H9 (cell line): Measurements from ENCODE around the gene KIF21B. TPM values are rescaled to one million over a fixed set of nuclear protein-coding genes. Genes with fewer than 3 reads are reported as not detected.

Source experiments
- DNase-seq: peaks from one replicate; pipeline ENCODE4 v3.0.0-alpha.2; 2017
- H2AFZ ChIP-seq: one replicate; pipeline ENCODE4 v1.6.1; 2013; ENCODE audit warnings: mild to moderate bottlenecking, low read length, control low read depth, moderate library complexity
- H2AK5ac ChIP-seq: 2 replicates; pipeline ENCODE4 v1.6.1; 2013; ENCODE audit warnings: low read length, control low read depth, mixed read lengths; ENCODE audit not compliant: insufficient read length
- H2BK120ac ChIP-seq: one replicate; pipeline ENCODE4 v1.6.1; 2013; ENCODE audit warnings: low read depth, mild to moderate bottlenecking, low read length, control low read depth, inconsistent platforms; ENCODE audit not compliant: poor library complexity, severe bottlenecking
- H2BK12ac ChIP-seq: 2 replicates; pipeline ENCODE4 v1.6.1; 2013; ENCODE audit warnings: low read length, control low read depth, mixed read lengths, low read depth; ENCODE audit not compliant: insufficient read length
- H2BK15ac ChIP-seq: 2 replicates; pipeline ENCODE4 v1.6.1; 2013; ENCODE audit warnings: low read depth, low read length, control low read depth
- H2BK20ac ChIP-seq: one replicate; pipeline ENCODE4 v1.6.1; 2013; ENCODE audit warnings: low read depth, mild to moderate bottlenecking, low read length, control low read depth, inconsistent platforms; ENCODE audit not compliant: poor library complexity, severe bottlenecking
- H2BK5ac ChIP-seq: 2 replicates; pipeline ENCODE4 v1.6.1; 2013; ENCODE audit warnings: low read length, control low read depth, mixed read lengths; ENCODE audit not compliant: insufficient read length
- H3K14ac ChIP-seq: 2 replicates; pipeline ENCODE4 v1.6.1; 2013; ENCODE audit warnings: low read length, control low read depth; ENCODE audit not compliant: insufficient read depth
- H3K18ac ChIP-seq: 2 replicates; pipeline ENCODE4 v1.6.1; 2013; ENCODE audit warnings: low read depth, mild to moderate bottlenecking, mixed read lengths, low read length, control low read depth; ENCODE audit not compliant: insufficient read length
- H3K23ac ChIP-seq: 2 replicates; pipeline ENCODE4 v1.6.1; 2013; ENCODE audit warnings: low read length, control low read depth, mixed read lengths, low read depth; ENCODE audit not compliant: insufficient read length
- H3K23me2 ChIP-seq: 2 replicates; pipeline ENCODE4 v1.6.1; 2013; ENCODE audit warnings: low read depth, mild to moderate bottlenecking, mixed read lengths, low read length, control low read depth; ENCODE audit not compliant: insufficient read length, poor library complexity, severe bottlenecking
- H3K27ac ChIP-seq: 2 replicates; pipeline ENCODE4 v1.5.1; 2013; ENCODE audit warnings: low read length, control low read depth, mixed read lengths, low read depth; ENCODE audit not compliant: insufficient read length
- H3K27me3 ChIP-seq: 2 replicates; pipeline ENCODE4 v1.6.1; 2013; ENCODE audit warnings: low read length, control low read depth, inconsistent platforms; ENCODE audit not compliant: insufficient read depth
- H3K4ac ChIP-seq: 2 replicates; pipeline ENCODE4 v1.6.1; 2013; ENCODE audit warnings: low read depth, mild to moderate bottlenecking, control low read depth, inconsistent platforms, low read length, moderate library complexity
- H3K4me1 ChIP-seq: 2 replicates; pipeline ENCODE4 v1.6.1; 2013; ENCODE audit warnings: low read length, control low read depth, inconsistent platforms; ENCODE audit not compliant: insufficient read depth
- H3K4me2 ChIP-seq: 2 replicates; pipeline ENCODE4 v1.6.1; 2013; ENCODE audit warnings: low read length, control low read depth, mixed read lengths; ENCODE audit not compliant: insufficient read length, insufficient read depth
- H3K56ac ChIP-seq: 2 replicates; pipeline ENCODE4 v1.6.1; 2013; ENCODE audit warnings: low read depth, mild to moderate bottlenecking, mixed read lengths, low read length, control low read depth; ENCODE audit not compliant: insufficient read length
- H3K79me1 ChIP-seq: 2 replicates; pipeline ENCODE4 v1.6.1; 2013; ENCODE audit warnings: low read depth, mild to moderate bottlenecking, moderate library complexity, low read length, control low read depth, inconsistent platforms; ENCODE audit not compliant: insufficient read depth, poor library complexity, severe bottlenecking
- H3K79me2 ChIP-seq: 2 replicates; pipeline ENCODE4 v1.6.1; 2013; ENCODE audit warnings: low read length, control low read depth, inconsistent platforms; ENCODE audit not compliant: insufficient read depth
- H3K9ac ChIP-seq: 2 replicates; pipeline ENCODE4 v1.6.1; 2013; ENCODE audit warnings: low read length, control low read depth, mixed read lengths; ENCODE audit not compliant: insufficient read length; ENCODE audit errors: extremely low read depth
- H3K9me3 ChIP-seq: one replicate; pipeline ENCODE4 v1.6.1; 2013; ENCODE audit warnings: low read depth, low read length, inconsistent platforms; ENCODE audit not compliant: control insufficient read depth
- H3T11ph ChIP-seq: one replicate; pipeline ENCODE4 v1.6.1; 2013; ENCODE audit warnings: mild to moderate bottlenecking, low read length, control low read depth, inconsistent platforms
- H4K20me1 ChIP-seq: one replicate; pipeline ENCODE4 v1.6.1; 2013; ENCODE audit not compliant: control insufficient read depth, insufficient read length, insufficient read depth
- H4K5ac ChIP-seq: 2 replicates; pipeline ENCODE4 v1.6.1; 2013; ENCODE audit warnings: low read depth, mild to moderate bottlenecking, mixed read lengths, low read length, control low read depth; ENCODE audit not compliant: insufficient read length
- H4K8ac ChIP-seq: replicated peaks from 2 replicates; pipeline ENCODE4 v1.6.1; 2013; ENCODE audit warnings: low read length, control low read depth, mixed read lengths, low read depth; ENCODE audit not compliant: insufficient read length
- H4K91ac ChIP-seq: 2 replicates; pipeline ENCODE4 v1.6.1; 2013; ENCODE audit warnings: low read depth, mild to moderate bottlenecking, moderate library complexity, mixed read lengths, low read length, control low read depth; ENCODE audit not compliant: insufficient read length
- H3K27ac Mint-ChIP-seq, 3 experiments: 2 replicates in 2 of 3; 3 replicates in 1 of 3; pipeline ENCODE4 v1.8.0; 2020 to 2021; ENCODE audit warnings: mixed read lengths in 3 of 3, mild to moderate bottlenecking in 1 of 3, moderate library complexity in 1 of 3
- H3K27me3 Mint-ChIP-seq: 2 replicates; pipeline ENCODE4 v1.8.0; 2021; ENCODE audit warnings: low read depth, mild to moderate bottlenecking, moderate library complexity, mixed read lengths
- H3K36me3 Mint-ChIP-seq, 3 experiments: 2 replicates in 2 of 3; 3 replicates in 1 of 3; pipeline ENCODE4 v1.8.0; 2020 to 2021; ENCODE audit warnings: low read depth in 3 of 3, mixed read lengths in 3 of 3; ENCODE audit not compliant: insufficient read depth in 1 of 3
- H3K4me1 Mint-ChIP-seq, 2 experiments: 2 replicates each; pipeline ENCODE4 v1.8.0; 2020; ENCODE audit warnings: mixed read lengths in 2 of 2
- H3K4me3 Mint-ChIP-seq, 2 experiments: 2 replicates in 1 of 2; 3 replicates in 1 of 2; pipeline ENCODE4 v1.8.0; 2020 to 2021; ENCODE audit warnings: mild to moderate bottlenecking in 2 of 2, mixed read lengths in 2 of 2, moderate library complexity in 1 of 2
- H3K9me3 Mint-ChIP-seq, 2 experiments: 2 replicates in 1 of 2; 3 replicates in 1 of 2; pipeline ENCODE4 v1.8.0; 2020; ENCODE audit warnings: mild to moderate bottlenecking in 2 of 2, mixed read lengths in 2 of 2, moderate library complexity in 1 of 2
- WGBS: extraction: QIAGEN DNeasy Blood & Tissue Kit; methylation state at CpG from one replicate; pipeline ENCODE4 v1.1.7; 2013; ENCODE audit warnings: missing lambda C conversion rate, low lambda C conversion rate, mixed read lengths; ENCODE audit not compliant: insufficient read length; ENCODE audit errors: extremely low coverage; 5-methylcytosine and 5-hydroxymethylcytosine counted together
- total RNA-seq: library from RNA; stranded (reverse); gene quantifications from 2 replicates; pipeline ENCODE4 v1.2.1, GENCODE V29; 2021
- TF ChIP-seq, protein P1 (sequence below): fragments of 200-600 bp; sonication (generic); conservative IDR thresholded peaks from 3 replicates; pipeline ENCODE4 v1.8.0; 2021; ENCODE audit warnings: antibody characterized with exemption, mild to moderate bottlenecking

The KIF21B gene
- total RNA-seq, 1 experiment from 2014 or later, result 7.5 TPM

DNA sequence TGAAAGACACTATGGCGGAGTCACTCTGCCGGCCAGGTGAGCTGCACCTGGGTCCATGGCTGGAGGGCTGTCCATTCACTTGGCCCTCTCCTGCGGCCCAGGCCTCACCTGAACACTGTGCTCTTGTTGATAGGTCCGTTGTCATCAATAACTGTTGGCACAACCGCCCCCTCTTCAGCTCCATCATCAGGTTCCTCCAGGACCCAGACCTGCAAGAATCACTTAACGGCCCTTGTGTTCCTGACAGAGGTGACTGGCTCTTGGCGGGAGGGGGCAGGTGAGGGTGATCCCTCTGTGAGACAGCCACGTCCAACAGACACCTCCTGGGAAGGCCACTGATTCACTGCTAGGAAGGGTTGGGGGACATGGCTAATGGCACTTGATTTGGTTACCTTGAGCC is 73.9 kb downstream of the KIF21B start:
- no peak overlapping the region for H3K18ac ChIP-seq
- no peak overlapping the region; the same call in 1 of the 2 replicates for H3K14ac ChIP-seq
- Mint-ChIP-seq H3K4me3 (no peak overlapping the region), H3K36me3 (peaks cover 2 to 14% (median 6%) of the 10 kb centered on the region in 3 experiments; a peak in 4 of 7 replicates), H3K27ac (no peak overlapping the region), H3K27me3 (no peaks in the 10 kb centered on the region; the same call in 1 of the 2 replicates), H3K4me1 (no peaks in the 10 kb centered on the region), H3K9me3 (peaks cover 14 to 15% of the 10 kb centered on the region in 2 experiments)
- no peak overlapping the region for H3K56ac ChIP-seq
- no peak overlapping the region for H4K8ac ChIP-seq
- no peak for DNase-seq
- no peak overlapping the region for H2AFZ ChIP-seq
- no peak overlapping the region for H3K23ac ChIP-seq
- H3K79me1 ChIP-seq, result no peaks in the 10 kb centered on the region
- no peak overlapping the region for H3K4me2 ChIP-seq
- H3K4ac ChIP-seq, result no peak overlapping the region
- H3K27ac ChIP-seq, result no peak overlapping the region
- TF ChIP-seq, protein P1, sequence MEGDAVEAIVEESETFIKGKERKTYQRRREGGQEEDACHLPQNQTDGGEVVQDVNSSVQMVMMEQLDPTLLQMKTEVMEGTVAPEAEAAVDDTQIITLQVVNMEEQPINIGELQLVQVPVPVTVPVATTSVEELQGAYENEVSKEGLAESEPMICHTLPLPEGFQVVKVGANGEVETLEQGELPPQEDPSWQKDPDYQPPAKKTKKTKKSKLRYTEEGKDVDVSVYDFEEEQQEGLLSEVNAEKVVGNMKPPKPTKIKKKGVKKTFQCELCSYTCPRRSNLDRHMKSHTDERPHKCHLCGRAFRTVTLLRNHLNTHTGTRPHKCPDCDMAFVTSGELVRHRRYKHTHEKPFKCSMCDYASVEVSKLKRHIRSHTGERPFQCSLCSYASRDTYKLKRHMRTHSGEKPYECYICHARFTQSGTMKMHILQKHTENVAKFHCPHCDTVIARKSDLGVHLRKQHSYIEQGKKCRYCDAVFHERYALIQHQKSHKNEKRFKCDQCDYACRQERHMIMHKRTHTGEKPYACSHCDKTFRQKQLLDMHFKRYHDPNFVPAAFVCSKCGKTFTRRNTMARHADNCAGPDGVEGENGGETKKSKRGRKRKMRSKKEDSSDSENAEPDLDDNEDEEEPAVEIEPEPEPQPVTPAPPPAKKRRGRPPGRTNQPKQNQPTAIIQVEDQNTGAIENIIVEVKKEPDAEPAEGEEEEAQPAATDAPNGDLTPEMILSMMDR, result no peak
- H3K27me3 ChIP-seq, result no peaks in the 10 kb centered on the region
- no peak overlapping the region for H2BK15ac ChIP-seq
- no CpG with 5 or more reads among the region's 8 CpGs for WGBS
- H4K20me1 ChIP-seq, result no peaks in the 10 kb centered on the region
- H4K5ac ChIP-seq, result no peak overlapping the region
- H4K91ac ChIP-seq, result no peak overlapping the region
- no peaks in the 10 kb centered on the region for H3K79me2 ChIP-seq
- H3K4me1 ChIP-seq, result no peaks in the 10 kb centered on the region
- no peaks in the 10 kb centered on the region for H3K23me2 ChIP-seq
- no peak overlapping the region for H3T11ph ChIP-seq
- H2BK12ac ChIP-seq, result no peak overlapping the region
- no peak overlapping the region for H2BK20ac ChIP-seq
- no peak overlapping the region for H3K9ac ChIP-seq
- no peak overlapping the region for H2BK5ac ChIP-seq
- peaks cover 8% of the 10 kb centered on the region for H3K9me3 ChIP-seq
- no peak overlapping the region for H2AK5ac ChIP-seq
- no peak overlapping the region for H2BK120ac ChIP-seq
